Endothelial cell of umbilical vein (primary cell): ENCODE data around the gene IGFBPL1.

Source experiments
- CTCF ChIP-seq, 2 donors: IDR thresholded peaks; 1 replicate in 1 of 2; 2 replicates in 1 of 2; pipeline ENCODE4 v1.5.1; 2011; ENCODE audit warnings: low read length in 2 of 2, mild to moderate bottlenecking in 2 of 2, moderate library complexity in 2 of 2, control low read depth in 1 of 2, inconsistent platforms in 1 of 2, low read depth in 1 of 2; ENCODE audit not compliant: insufficient read depth in 1 of 2; ENCODE audit errors: extremely low read depth in 1 of 2
- POLR2A ChIP-seq: IDR thresholded peaks from 2 replicates; pipeline ENCODE4 v1.6.1; 2012; ENCODE audit warnings: low read depth, mild to moderate bottlenecking, control low read depth, low read length
- POLR2AphosphoS5 ChIP-seq: IDR thresholded peaks from 2 replicates; pipeline ENCODE4 v1.6.1; 2012; ENCODE audit warnings: low read depth, mild to moderate bottlenecking, control low read depth, low read length, moderate library complexity; ENCODE audit not compliant: insufficient read depth

DNA sequence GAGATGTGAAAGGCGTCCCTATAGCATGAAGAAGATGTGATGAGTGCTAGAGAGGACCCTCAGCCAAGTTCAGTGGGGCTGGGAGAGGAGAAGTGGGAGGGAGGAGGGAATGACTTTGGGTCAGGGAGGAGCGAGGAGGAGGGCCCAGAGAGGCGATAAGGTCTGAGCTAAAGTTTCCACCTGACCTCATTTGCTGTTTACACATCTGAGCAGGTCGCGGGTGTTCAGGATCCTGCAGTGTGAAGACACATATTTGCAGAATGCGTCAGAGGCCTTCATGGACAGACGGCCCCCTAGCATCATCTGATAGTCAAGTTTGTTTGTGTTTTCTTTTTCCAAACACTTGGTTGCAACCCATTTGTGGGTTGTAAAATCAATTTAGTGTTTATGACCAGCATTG is 18.9 kb upstream of the IGFBPL1 start:
- no peak for TF ChIP-seq POLR2A
- no peak for TF ChIP-seq CTCF (IDR thresholded peaks at IDR 0.05; ENCODE audit: extremely low read depth in 1 of 2, insufficient read depth in 1 of 2, low read depth in 1 of 2, low read length in 2 of 2)
- TF ChIP-seq POLR2AphosphoS5 = no peak
